Endothelial cell of umbilical vein (primary cell): ENCODE results near the gene SNAI3. TPM values are rescaled to one million over a fixed set of nuclear protein-coding genes. Genes with fewer than 3 reads are reported as not detected.

Source experiments
- BruUV-seq: library from RNA; stranded (reverse); fragments of 400-500 nt; replicated peaks from 2 replicates; lab custom pipeline; 2021; lab: Mats Ljungman, UMichigan
- CTCF ChIA-PET: fragments of 300-600, 350-600 bp; sonication (Branson Sonifier 250); formaldehyde crosslinking; loops from one replicate; lab custom pipeline; 2021; ENCODE audit warnings: antibody characterized with exemption, inconsistent platforms; lab: Charles Lee
- POLR2A ChIA-PET: fragments of 300-600, 350-600 bp; sonication (Branson Sonifier 250); formaldehyde crosslinking; loops from one replicate; lab custom pipeline; 2021; ENCODE audit warnings: antibody characterized with exemption, inconsistent platforms; lab: Charles Lee
- DNase-seq: peaks from one replicate; pipeline ENCODE4 v3.0.0-alpha.2; 2011; ENCODE audit warnings: low read depth, low spot score
- FAIRE-seq: peaks from 2 replicates; lab custom pipeline; 2011; peaks lifted over from hg19 to GRCh38; lab: Jason Lieb, UNC
- H2AFZ ChIP-seq: 2 replicates; pipeline ENCODE4 v1.6.0; 2012; ENCODE audit warnings: low read depth, low read length, control low read depth, inconsistent platforms
- H3K27ac ChIP-seq: 2 replicates; pipeline ENCODE4 v1.5.1; 2011; ENCODE audit warnings: low read depth, mild to moderate bottlenecking, control low read depth, low read length, moderate library complexity; ENCODE audit not compliant: insufficient read depth
- H3K27me3 ChIP-seq, 2 experiments: 2 replicates each; pipeline versions ENCODE4 v1.6.0 to v1.6.1; 2011; ENCODE audit warnings: low read length in 2 of 2, mixed read lengths in 1 of 2; ENCODE audit not compliant: control insufficient read depth in 2 of 2, insufficient read depth in 2 of 2
- H3K36me3 ChIP-seq, 2 experiments: 2 replicates in 1 of 2; 3 replicates in 1 of 2; pipeline ENCODE4 v1.5.1; 2011; ENCODE audit warnings: low read length in 2 of 2, mild to moderate bottlenecking in 1 of 2, moderate library complexity in 1 of 2; ENCODE audit not compliant: control insufficient read depth in 2 of 2, insufficient read depth in 2 of 2; ENCODE audit errors: extremely low read depth in 1 of 2
- H3K4me1 ChIP-seq: 3 replicates; pipeline ENCODE4 v1.5.1; 2011; ENCODE audit warnings: mild to moderate bottlenecking, low read length; ENCODE audit not compliant: control insufficient read depth, insufficient read depth; ENCODE audit errors: extremely low read depth
- H3K4me2 ChIP-seq: 2 replicates; pipeline ENCODE4 v1.6.1; 2011; ENCODE audit warnings: low read length, control low read depth, mixed read lengths; ENCODE audit not compliant: insufficient read depth
- H3K4me3 ChIP-seq, 3 experiments: fragments of 200-600 bp in 1 of 3; sonication (generic), shearing (Covaris generic) in 1 of 3; replicated peaks in 1 of 3; 2 replicates each; pipeline ENCODE4 v1.5.1; 2011 to 2016; ENCODE audit warnings: control low read depth in 3 of 3, low read length in 3 of 3, mild to moderate bottlenecking in 2 of 3, inconsistent platforms in 1 of 3, low read depth in 1 of 3, moderate library complexity in 1 of 3; ENCODE audit not compliant: insufficient read depth in 1 of 3
- H3K79me2 ChIP-seq: 2 replicates; pipeline ENCODE4 v1.6.0; 2012; ENCODE audit warnings: low read length, inconsistent platforms; ENCODE audit not compliant: control insufficient read depth, insufficient read depth
- H3K9ac ChIP-seq: replicated peaks from 2 replicates; pipeline ENCODE3; 2011; ENCODE audit warnings: low read length, control low read depth; ENCODE audit not compliant: insufficient read depth; ENCODE audit errors: extremely low read depth
- H3K9me1 ChIP-seq: replicated peaks from 3 replicates; pipeline ENCODE4 v1.6.0; 2011; ENCODE audit warnings: mild to moderate bottlenecking, low read length; ENCODE audit not compliant: control insufficient read depth, insufficient read depth; ENCODE audit errors: extremely low read depth
- H3K9me3 ChIP-seq: replicated peaks from 2 replicates; pipeline ENCODE4 v1.5.1; 2012; ENCODE audit warnings: low read length, inconsistent platforms; ENCODE audit not compliant: control insufficient read depth, insufficient read depth
- H4K20me1 ChIP-seq: replicated peaks from 2 replicates; pipeline ENCODE3; 2011; ENCODE audit warnings: mild to moderate bottlenecking, low read length; ENCODE audit not compliant: control insufficient read depth, insufficient read depth; ENCODE audit errors: extremely low read depth
- CTCF ChIP-seq, 2 donors: IDR thresholded peaks; 1 replicate in 1 of 2; 2 replicates in 1 of 2; pipeline ENCODE4 v1.5.1; 2011; ENCODE audit warnings: low read length in 2 of 2, mild to moderate bottlenecking in 2 of 2, moderate library complexity in 2 of 2, control low read depth in 1 of 2, inconsistent platforms in 1 of 2, low read depth in 1 of 2; ENCODE audit not compliant: insufficient read depth in 1 of 2; ENCODE audit errors: extremely low read depth in 1 of 2
- EZH2 ChIP-seq: IDR thresholded peaks from 2 replicates; pipeline ENCODE4 v1.6.1; 2012; ENCODE audit warnings: borderline replicate concordance, low read depth, mild to moderate bottlenecking, moderate library complexity, low read length, inconsistent platforms; ENCODE audit not compliant: severe bottlenecking
- FOS ChIP-seq: IDR thresholded peaks from 2 replicates; pipeline ENCODE4 v1.6.1; 2011; ENCODE audit warnings: mild to moderate bottlenecking, low read length, moderate library complexity, borderline replicate concordance; ENCODE audit not compliant: insufficient read depth
- GATA2 ChIP-seq: IDR thresholded peaks from 2 replicates; pipeline ENCODE4 v1.7.0; 2011; ENCODE audit warnings: low read depth, mild to moderate bottlenecking, moderate library complexity, mixed read lengths, low read length; ENCODE audit not compliant: insufficient read length, insufficient read depth
- JUN ChIP-seq: IDR thresholded peaks from 2 replicates; pipeline ENCODE4 v1.6.1; 2011; ENCODE audit warnings: borderline replicate concordance, low read depth; ENCODE audit not compliant: insufficient read length, insufficient read depth
- MAX ChIP-seq: IDR thresholded peaks from 2 replicates; pipeline ENCODE4 v1.6.1; 2011; ENCODE audit not compliant: insufficient read depth, insufficient read length
- MYC ChIP-seq: IDR thresholded peaks from one replicate; pipeline ENCODE4 v1.6.1; 2011; ENCODE audit warnings: mild to moderate bottlenecking, low read depth, low read length
- POLR2A ChIP-seq: IDR thresholded peaks from 2 replicates; pipeline ENCODE4 v1.6.1; 2012; ENCODE audit warnings: low read depth, mild to moderate bottlenecking, control low read depth, low read length
- POLR2AphosphoS5 ChIP-seq: IDR thresholded peaks from 2 replicates; pipeline ENCODE4 v1.6.1; 2012; ENCODE audit warnings: low read depth, mild to moderate bottlenecking, control low read depth, low read length, moderate library complexity; ENCODE audit not compliant: insufficient read depth
- dilution Hi-C: fragments of 300-500 bp; cut with MboI; formaldehyde crosslinking; loops from one replicate; pipeline ENCODE4 v1.15.0; 2019; ENCODE audit warnings: low sequenced_read_pairs; ENCODE audit not compliant: extremely low pct_ligation_motif_present
- intact Hi-C: fragments of 100-400 bp; cut with micrococcal nuclease; formaldehyde crosslinking; loops from one replicate; pipeline ENCODE4 v1.10.0; 2022
- polyA plus RNA-seq, 4 experiments: library from polyadenylated mRNA; depleted of rRNA in 3 of 4; stranded (reverse) in 3 of 4; unstranded in 1 of 4; fragments of >200 nt; gene quantifications; 2 replicates each; pipeline versions ENCODE4 v1.2.1 to v1.2.3, GENCODE V29; 2011 to 2012; ENCODE audit warnings: missing spikeins in 1 of 4
- total RNA-seq: library from RNA; stranded (reverse); gene quantifications from 2 replicates; pipeline ENCODE4 v1.2.3, GENCODE V29; 2021

The SNAI3 gene
- total and polyA plus RNA-seq, 2 donors (not counting 3 experiments of a cell fraction or from before 2014, with no cell fraction given) = 0.30 to 0.31 TPM

DNA sequence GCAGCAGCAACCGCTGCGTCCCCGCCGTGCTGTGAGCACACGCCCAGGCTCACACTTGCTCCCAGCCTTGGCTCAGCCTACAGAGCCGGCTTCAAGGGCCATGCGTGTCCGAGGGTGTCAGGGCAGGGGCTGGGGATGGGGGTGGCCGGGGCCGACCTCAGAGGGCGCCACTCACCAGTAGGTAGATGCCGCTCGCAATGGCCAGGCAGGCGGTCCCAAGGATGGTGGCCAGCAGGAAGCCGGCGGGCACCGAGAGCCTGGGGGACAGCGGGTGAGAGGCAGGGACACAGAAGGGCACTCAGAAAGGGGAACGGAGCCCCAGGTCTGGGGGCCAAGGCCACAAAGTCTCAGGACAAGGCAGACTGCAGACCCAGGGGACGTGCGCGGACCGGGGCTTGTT is 40.4 kb downstream of the SNAI3 start:
- DNase-seq = no peak
- dilution Hi-C loops (no loop called here), intact Hi-C loops (no loop called here)
- TF ChIP-seq CTCF (IDR thresholded peaks at IDR 0.05; ENCODE audit: extremely low read depth in 1 of 2, insufficient read depth in 1 of 2, low read depth in 1 of 2, low read length in 2 of 2) (no peak), MYC (no peak), JUN (no peak), FOS (no peak), EZH2 (no peak), GATA2 (no peak), POLR2A (no peak), POLR2AphosphoS5 (no peak), MAX (no peak)
- no peak overlapping the region for H3K27ac ChIP-seq
- no peak overlapping the region for H3K4me2 ChIP-seq
- H4K20me1 ChIP-seq = no peaks in the 10 kb centered on the region
- H2AFZ ChIP-seq = no peak overlapping the region
- no peaks in the 10 kb centered on the region for H3K79me2 ChIP-seq
- H3K4me3 ChIP-seq = no peak overlapping the region
- H3K36me3 ChIP-seq = no peaks in the 10 kb centered on the region
- ChIA-PET CTCF (no interaction called here), POLR2A (no interaction called here)
- no peaks in the 10 kb centered on the region for H3K9me3 ChIP-seq
- peaks cover 4% of the 10 kb centered on the region for H3K4me1 ChIP-seq
- H3K9ac ChIP-seq = no peak overlapping the region
- no TSS peak for BruUV-seq
- no peak for FAIRE-seq
- no peaks in the 10 kb centered on the region for H3K9me1 ChIP-seq
- H3K27me3 ChIP-seq = no peaks in the 10 kb centered on the region
